Measurements from ENCODE around the gene BMP7. TPM values are rescaled to one million over a fixed set of nuclear protein-coding genes. Genes with fewer than 3 reads are reported as not detected.

BMP7 gene
- total and polyA plus RNA-seq, 2 experiments from 2014 or later, result 15.9 to 22.8 TPM

GRCh38 chr20:57288651-57289277, 22.3 kb upstream of the BMP7 start:
- Mint-ChIP-seq H3K9me3 (no peaks in the 10 kb centered on the region), H3K4me1 (peaks cover 36% of the 10 kb centered on the region), H3K27ac (no peak overlapping the region), H3K27me3 (ENCODE audit: insufficient read depth, low read depth, poor library complexity) (peaks cover 23% of the 10 kb centered on the region), H3K4me3 (no peak overlapping the region), H3K36me3 (ENCODE audit: low read depth) (no peaks in the 10 kb centered on the region)
- DNase-seq (ENCODE audit: low spot score), result peak; percentile 15
- no peaks in the 10 kb centered on the region for H3K27me3 ChIP-seq (ENCODE audit: insufficient read depth)
- no peaks in the 10 kb centered on the region for H3K9me2 ChIP-seq (ENCODE audit: insufficient read depth)
- peaks cover 9% of the 10 kb centered on the region; the same call in 1 of the 2 replicates for H3K4me1 ChIP-seq (ENCODE audit: insufficient read depth)
- H4K20me1 ChIP-seq (replicated peaks; ENCODE audit: insufficient read depth), result no peaks in the 10 kb centered on the region
- TF ChIP-seq ETS1 (IDR thresholded peaks at IDR 0.05), result no peak
- TF ChIP-seq CTCF (conservative IDR thresholded peaks at IDR 0.05; ENCODE audit: low read depth in 2 of 2), result no peak
- no peak for TF ChIP-seq CREB1 (CRISPR knock-in tag; IDR thresholded peaks at IDR 0.05; ENCODE audit: low read depth)
- TF ChIP-seq JUNB (IDR thresholded peaks at IDR 0.05; ENCODE audit: unreplicated experiment), result no peak
- H2AFZ ChIP-seq, result no peak overlapping the region
- no peaks in the 10 kb centered on the region for H3K79me2 ChIP-seq (replicated peaks; ENCODE audit: insufficient read depth)
- H3K36me3 ChIP-seq (ENCODE audit: insufficient read depth), result no peaks in the 10 kb centered on the region
- H3F3A ChIP-seq (replicated peaks; ENCODE audit: low read depth), result no peaks in the 10 kb centered on the region
- no peak overlapping the region for H3K4me2 ChIP-seq
- H3K4me3 ChIP-seq, result no peak overlapping the region
- ATAC-seq, result no peak
- no peak overlapping the region for H3K27ac ChIP-seq (ENCODE audit: low read depth)

- Mint-ChIP-seq H3K9me3 (no peaks in the 10 kb centered on the region), H3K27me3 (ENCODE audit: insufficient read depth, low read depth, poor library complexity) (peaks cover 23% of the 10 kb centered on the region), H3K27ac (no peak overlapping the region), H3K36me3 (ENCODE audit: low read depth) (no peaks in the 10 kb centered on the region), H3K4me3 (no peak overlapping the region), H3K4me1 (peaks cover 43% of the 10 kb centered on the region)
- Histone ChIP-seq H3K79me2 (replicated peaks; ENCODE audit: insufficient read depth) (no peaks in the 10 kb centered on the region), H3K4me3 (no peak overlapping the region), H4K20me1 (replicated peaks; ENCODE audit: insufficient read depth) (no peaks in the 10 kb centered on the region), H3F3A (replicated peaks; ENCODE audit: low read depth) (no peaks in the 10 kb centered on the region), H3K4me2 (no peak overlapping the region), H3K9me2 (ENCODE audit: insufficient read depth) (no peaks in the 10 kb centered on the region), H3K27me3 (ENCODE audit: insufficient read depth) (no peaks in the 10 kb centered on the region), H3K27ac (ENCODE audit: low read depth) (no peak overlapping the region), H2AFZ (0 out of 2 replicates have a peak overlapping the region, but pooled peaks have one; percentile 14), H3K4me1 (ENCODE audit: insufficient read depth) (peaks cover 9% of the 10 kb centered on the region; the same call in 1 of the 2 replicates), H3K36me3 (ENCODE audit: insufficient read depth) (no peaks in the 10 kb centered on the region)
- no peak for ATAC-seq
- no peak for DNase-seq (ENCODE audit: low spot score)
- TF ChIP-seq CREB1 (CRISPR knock-in tag; IDR thresholded peaks at IDR 0.05; ENCODE audit: low read depth), result no peak
- no peak for TF ChIP-seq ZNF331 (CRISPR knock-in tag; IDR thresholded peaks at IDR 0.05; ENCODE audit: low read depth)
- TF ChIP-seq ZNF114 (CRISPR knock-in tag; IDR thresholded peaks at IDR 0.05), result no peak
- TF ChIP-seq REST (IDR thresholded peaks at IDR 0.05; ENCODE audit: unreplicated experiment), result no peak
- TF ChIP-seq CTCF (conservative IDR thresholded peaks at IDR 0.05; ENCODE audit: low read depth in 2 of 2), result no peak
Observed at GRCh38 chr20:57287901-57288300, 21.5 kb upstream of the BMP7 start.

All from GM23338 (cell line).